SK-N-SH treated with all-trans-retinoic acid at 6 μM for 48 hours (cell line): ENCODE results near the gene CHERP.
A peak's percentile ranks its signal among the peaks of the same experiment; 100 is the strongest.

Experiments
- ATAC-seq: fragments of 200-7000 bp; cut with Tn5 transposase; 3 replicates; pipeline ENCODE4 v1.9.1; 2020; ENCODE audit warnings: mild to moderate bottlenecking, moderate library complexity
- ARNTL ChIP-seq: fragments of 450-650 bp; formaldehyde crosslinking; IDR thresholded peaks from 2 replicates; pipeline ENCODE4 v1.5.0; 2020; ENCODE audit warnings: low read depth, mild to moderate bottlenecking, moderate library complexity, borderline replicate concordance
- ESRRG ChIP-seq: fragments of 250-450 bp; sonication (Bioruptor Pico); IDR thresholded peaks from 2 replicates; pipeline ENCODE4 v1.6.1; 2021; ENCODE audit warnings: mild to moderate bottlenecking
- GLIS3 ChIP-seq: fragments of 250-450 bp; sonication (Bioruptor Pico); IDR thresholded peaks from 2 replicates; pipeline ENCODE4 v1.5.0; 2020; ENCODE audit warnings: mild to moderate bottlenecking, moderate library complexity
- ISL1 ChIP-seq: fragments of 250-450 bp; sonication (Bioruptor Pico); IDR thresholded peaks from 2 replicates; pipeline ENCODE4 v2.1.2; 2022; ENCODE audit warnings: mild to moderate bottlenecking, moderate library complexity
- OSR1 ChIP-seq: fragments of 250-450 bp; sonication (Bioruptor Pico); IDR thresholded peaks from 2 replicates; pipeline ENCODE4 v1.8.0; 2022; ENCODE audit warnings: moderate library complexity, mild to moderate bottlenecking, inconsistent platforms
- PPARA ChIP-seq: fragments of 250-450 bp; sonication (Bioruptor Pico); IDR thresholded peaks from 2 replicates; pipeline ENCODE4 v1.5.0; 2020; ENCODE audit warnings: mild to moderate bottlenecking, borderline replicate concordance
- RARB ChIP-seq: fragments of 250-450 bp; sonication (Bioruptor Pico); IDR thresholded peaks from 2 replicates; pipeline ENCODE4 v1.8.0; 2021; ENCODE audit warnings: mild to moderate bottlenecking, moderate library complexity
- SNAI2 ChIP-seq: fragments of 250-450 bp; sonication (Bioruptor Pico); IDR thresholded peaks from 2 replicates; pipeline ENCODE4 v1.5.0; 2020; ENCODE audit warnings: mild to moderate bottlenecking, moderate library complexity
- TCF4 ChIP-seq: fragments of 250-450 bp; sonication (Bioruptor Pico); IDR thresholded peaks from 2 replicates; pipeline ENCODE4 v1.8.0; 2021; ENCODE audit warnings: mild to moderate bottlenecking, moderate library complexity, borderline replicate concordance
- TOX ChIP-seq: fragments of 250-450 bp; sonication (Bioruptor Pico); IDR thresholded peaks from 2 replicates; pipeline ENCODE4 v1.8.0; 2021; ENCODE audit warnings: mild to moderate bottlenecking, moderate library complexity, borderline replicate concordance
- ZC3H10 ChIP-seq: fragments of 250-450 bp; sonication (Bioruptor Pico); IDR thresholded peaks from 2 replicates; pipeline ENCODE4 v1.5.1; 2021; ENCODE audit warnings: mild to moderate bottlenecking, moderate library complexity
- ZFP30 ChIP-seq: fragments of 450-650 bp; formaldehyde crosslinking; IDR thresholded peaks from 2 replicates; pipeline ENCODE4 v1.5.0; 2022; ENCODE audit warnings: mild to moderate bottlenecking, moderate library complexity
- ZNF70 ChIP-seq: fragments of 450-650 bp; formaldehyde crosslinking; IDR thresholded peaks from 2 replicates; pipeline ENCODE4 v1.5.0; 2020; ENCODE audit warnings: mild to moderate bottlenecking, moderate library complexity
- ZNF8 ChIP-seq: fragments of 450-650 bp; formaldehyde crosslinking; IDR thresholded peaks from 2 replicates; pipeline ENCODE4 v1.5.0; 2020; ENCODE audit warnings: mild to moderate bottlenecking, moderate library complexity
- TF ChIP-seq, protein P1 (sequence below): fragments of 250-450 bp; sonication (Bioruptor Pico); IDR thresholded peaks from 2 replicates; pipeline ENCODE4 v1.5.1; 2020; ENCODE audit warnings: low read depth, mild to moderate bottlenecking, moderate library complexity
- TF ChIP-seq, protein P2 (sequence below): fragments of 250-450 bp; sonication (Bioruptor Pico); IDR thresholded peaks from 2 replicates; pipeline ENCODE4 v1.8.0; 2020; ENCODE audit warnings: mild to moderate bottlenecking, moderate library complexity, borderline replicate concordance
- TF ChIP-seq, protein P3 (sequence below): fragments of 250-450 bp; sonication (Bioruptor Pico); IDR thresholded peaks from 2 replicates; pipeline ENCODE4 v1.5.1; 2021; ENCODE audit warnings: mild to moderate bottlenecking, moderate library complexity
- TF ChIP-seq, protein P4 (sequence below): fragments of 250-450 bp; sonication (Bioruptor Pico); IDR thresholded peaks from 2 replicates; pipeline ENCODE4 v1.5.0; 2020; ENCODE audit warnings: mild to moderate bottlenecking, moderate library complexity
- TF ChIP-seq, protein P5 (sequence below): fragments of 250-450 bp; sonication (Bioruptor Pico); IDR thresholded peaks from 2 replicates; pipeline ENCODE4 v1.8.0; 2021; ENCODE audit warnings: low read depth, mild to moderate bottlenecking, moderate library complexity, borderline replicate concordance

Gene CHERP

GRCh38 chr19:16518061-16518460 lies 24.2 kb downstream of the CHERP start:
- no peak for ATAC-seq

DNA sequence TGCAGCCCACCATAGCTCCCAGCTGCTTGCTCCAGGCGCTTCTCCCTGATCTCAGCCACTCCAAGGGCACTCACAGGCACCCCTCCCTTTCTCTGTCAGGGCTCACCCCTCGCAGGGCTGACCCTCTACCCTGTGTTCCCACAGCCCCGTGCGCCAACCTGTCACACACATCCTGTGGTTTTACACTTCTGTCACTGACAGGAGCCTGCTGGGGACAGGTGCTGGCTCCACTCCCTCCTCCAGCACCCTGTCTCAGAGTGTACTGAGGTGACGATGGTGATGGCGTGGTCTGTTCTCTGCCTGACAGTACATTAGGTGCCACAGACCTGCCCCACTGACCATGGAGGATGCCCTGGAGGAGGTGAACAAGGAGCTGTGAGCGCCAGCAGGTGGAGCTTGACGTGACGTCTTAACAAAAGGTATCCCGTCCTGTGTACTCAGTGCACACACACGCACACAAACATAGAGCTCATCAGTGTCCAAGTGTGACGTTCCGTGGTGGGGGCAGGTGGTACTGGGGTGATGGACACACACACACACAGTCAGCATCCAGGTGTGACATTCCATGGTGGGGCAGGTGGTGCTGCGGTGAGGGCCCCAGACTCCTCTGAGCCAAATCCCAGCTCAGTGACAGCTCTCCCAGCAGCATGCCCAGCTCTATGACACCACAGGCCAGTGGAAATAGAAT lies 25.2 kb downstream of the CHERP start:
- ATAC-seq = peak; percentile 4; the same call in 1 of the 3 replicates

More at GRCh38 chr19:16518061-16518460, 24.2 kb downstream of the CHERP start:
- TF ChIP-seq OSR1 (CRISPR knock-in tag) (no peak), SNAI2 (CRISPR knock-in tag) (no peak), ZNF8 (no peak), ESRRG (CRISPR knock-in tag) (no peak), TCF4 (no peak), ARNTL (CRISPR knock-in tag) (no peak), ZFP30 (CRISPR knock-in tag) (no peak), GLIS3 (CRISPR knock-in tag) (no peak), ZNF70 (CRISPR knock-in tag) (no peak), TOX (no peak), PPARA (CRISPR knock-in tag) (no peak)
- TF ChIP-seq, protein P1, sequence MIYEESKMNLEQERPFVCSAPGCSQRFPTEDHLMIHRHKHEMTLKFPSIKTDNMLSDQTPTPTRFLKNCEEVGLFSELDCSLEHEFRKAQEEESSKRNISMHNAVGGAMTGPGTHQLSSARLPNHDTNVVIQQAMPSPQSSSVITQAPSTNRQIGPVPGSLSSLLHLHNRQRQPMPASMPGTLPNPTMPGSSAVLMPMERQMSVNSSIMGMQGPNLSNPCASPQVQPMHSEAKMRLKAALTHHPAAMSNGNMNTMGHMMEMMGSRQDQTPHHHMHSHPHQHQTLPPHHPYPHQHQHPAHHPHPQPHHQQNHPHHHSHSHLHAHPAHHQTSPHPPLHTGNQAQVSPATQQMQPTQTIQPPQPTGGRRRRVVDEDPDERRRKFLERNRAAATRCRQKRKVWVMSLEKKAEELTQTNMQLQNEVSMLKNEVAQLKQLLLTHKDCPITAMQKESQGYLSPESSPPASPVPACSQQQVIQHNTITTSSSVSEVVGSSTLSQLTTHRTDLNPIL (CRISPR knock-in tag) = no peak
- TF ChIP-seq, protein P2, sequence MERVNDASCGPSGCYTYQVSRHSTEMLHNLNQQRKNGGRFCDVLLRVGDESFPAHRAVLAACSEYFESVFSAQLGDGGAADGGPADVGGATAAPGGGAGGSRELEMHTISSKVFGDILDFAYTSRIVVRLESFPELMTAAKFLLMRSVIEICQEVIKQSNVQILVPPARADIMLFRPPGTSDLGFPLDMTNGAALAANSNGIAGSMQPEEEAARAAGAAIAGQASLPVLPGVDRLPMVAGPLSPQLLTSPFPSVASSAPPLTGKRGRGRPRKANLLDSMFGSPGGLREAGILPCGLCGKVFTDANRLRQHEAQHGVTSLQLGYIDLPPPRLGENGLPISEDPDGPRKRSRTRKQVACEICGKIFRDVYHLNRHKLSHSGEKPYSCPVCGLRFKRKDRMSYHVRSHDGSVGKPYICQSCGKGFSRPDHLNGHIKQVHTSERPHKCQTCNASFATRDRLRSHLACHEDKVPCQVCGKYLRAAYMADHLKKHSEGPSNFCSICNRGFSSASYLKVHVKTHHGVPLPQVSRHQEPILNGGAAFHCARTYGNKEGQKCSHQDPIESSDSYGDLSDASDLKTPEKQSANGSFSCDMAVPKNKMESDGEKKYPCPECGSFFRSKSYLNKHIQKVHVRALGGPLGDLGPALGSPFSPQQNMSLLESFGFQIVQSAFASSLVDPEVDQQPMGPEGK (CRISPR knock-in tag) = no peak
- TF ChIP-seq, protein P3, sequence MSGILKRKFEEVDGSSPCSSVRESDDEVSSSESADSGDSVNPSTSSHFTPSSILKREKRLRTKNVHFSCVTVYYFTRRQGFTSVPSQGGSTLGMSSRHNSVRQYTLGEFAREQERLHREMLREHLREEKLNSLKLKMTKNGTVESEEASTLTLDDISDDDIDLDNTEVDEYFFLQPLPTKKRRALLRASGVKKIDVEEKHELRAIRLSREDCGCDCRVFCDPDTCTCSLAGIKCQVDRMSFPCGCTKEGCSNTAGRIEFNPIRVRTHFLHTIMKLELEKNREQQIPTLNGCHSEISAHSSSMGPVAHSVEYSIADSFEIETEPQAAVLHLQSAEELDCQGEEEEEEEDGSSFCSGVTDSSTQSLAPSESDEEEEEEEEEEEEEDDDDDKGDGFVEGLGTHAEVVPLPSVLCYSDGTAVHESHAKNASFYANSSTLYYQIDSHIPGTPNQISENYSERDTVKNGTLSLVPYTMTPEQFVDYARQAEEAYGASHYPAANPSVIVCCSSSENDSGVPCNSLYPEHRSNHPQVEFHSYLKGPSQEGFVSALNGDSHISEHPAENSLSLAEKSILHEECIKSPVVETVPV (CRISPR knock-in tag) = no peak
- TF ChIP-seq, protein P4, sequence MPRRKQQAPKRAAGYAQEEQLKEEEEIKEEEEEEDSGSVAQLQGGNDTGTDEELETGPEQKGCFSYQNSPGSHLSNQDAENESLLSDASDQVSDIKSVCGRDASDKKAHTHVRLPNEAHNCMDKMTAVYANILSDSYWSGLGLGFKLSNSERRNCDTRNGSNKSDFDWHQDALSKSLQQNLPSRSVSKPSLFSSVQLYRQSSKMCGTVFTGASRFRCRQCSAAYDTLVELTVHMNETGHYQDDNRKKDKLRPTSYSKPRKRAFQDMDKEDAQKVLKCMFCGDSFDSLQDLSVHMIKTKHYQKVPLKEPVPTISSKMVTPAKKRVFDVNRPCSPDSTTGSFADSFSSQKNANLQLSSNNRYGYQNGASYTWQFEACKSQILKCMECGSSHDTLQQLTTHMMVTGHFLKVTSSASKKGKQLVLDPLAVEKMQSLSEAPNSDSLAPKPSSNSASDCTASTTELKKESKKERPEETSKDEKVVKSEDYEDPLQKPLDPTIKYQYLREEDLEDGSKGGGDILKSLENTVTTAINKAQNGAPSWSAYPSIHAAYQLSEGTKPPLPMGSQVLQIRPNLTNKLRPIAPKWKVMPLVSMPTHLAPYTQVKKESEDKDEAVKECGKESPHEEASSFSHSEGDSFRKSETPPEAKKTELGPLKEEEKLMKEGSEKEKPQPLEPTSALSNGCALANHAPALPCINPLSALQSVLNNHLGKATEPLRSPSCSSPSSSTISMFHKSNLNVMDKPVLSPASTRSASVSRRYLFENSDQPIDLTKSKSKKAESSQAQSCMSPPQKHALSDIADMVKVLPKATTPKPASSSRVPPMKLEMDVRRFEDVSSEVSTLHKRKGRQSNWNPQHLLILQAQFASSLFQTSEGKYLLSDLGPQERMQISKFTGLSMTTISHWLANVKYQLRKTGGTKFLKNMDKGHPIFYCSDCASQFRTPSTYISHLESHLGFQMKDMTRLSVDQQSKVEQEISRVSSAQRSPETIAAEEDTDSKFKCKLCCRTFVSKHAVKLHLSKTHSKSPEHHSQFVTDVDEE = no peak

More for the DNA sequence above, 25.2 kb downstream of the CHERP start:
- no peak for TF ChIP-seq ZC3H10 (CRISPR knock-in tag)
- TF ChIP-seq SNAI2 (CRISPR knock-in tag) = no peak
- TF ChIP-seq ISL1 (CRISPR knock-in tag) = no peak
- no peak for TF ChIP-seq ESRRG (CRISPR knock-in tag)
- TF ChIP-seq ARNTL (CRISPR knock-in tag) = no peak
- TF ChIP-seq ZNF8 = no peak
- no peak for TF ChIP-seq ZFP30 (CRISPR knock-in tag)
- no peak for TF ChIP-seq TCF4
- no peak for TF ChIP-seq RARB
- TF ChIP-seq, protein P3 (CRISPR knock-in tag) = no peak
- TF ChIP-seq, protein P5, sequence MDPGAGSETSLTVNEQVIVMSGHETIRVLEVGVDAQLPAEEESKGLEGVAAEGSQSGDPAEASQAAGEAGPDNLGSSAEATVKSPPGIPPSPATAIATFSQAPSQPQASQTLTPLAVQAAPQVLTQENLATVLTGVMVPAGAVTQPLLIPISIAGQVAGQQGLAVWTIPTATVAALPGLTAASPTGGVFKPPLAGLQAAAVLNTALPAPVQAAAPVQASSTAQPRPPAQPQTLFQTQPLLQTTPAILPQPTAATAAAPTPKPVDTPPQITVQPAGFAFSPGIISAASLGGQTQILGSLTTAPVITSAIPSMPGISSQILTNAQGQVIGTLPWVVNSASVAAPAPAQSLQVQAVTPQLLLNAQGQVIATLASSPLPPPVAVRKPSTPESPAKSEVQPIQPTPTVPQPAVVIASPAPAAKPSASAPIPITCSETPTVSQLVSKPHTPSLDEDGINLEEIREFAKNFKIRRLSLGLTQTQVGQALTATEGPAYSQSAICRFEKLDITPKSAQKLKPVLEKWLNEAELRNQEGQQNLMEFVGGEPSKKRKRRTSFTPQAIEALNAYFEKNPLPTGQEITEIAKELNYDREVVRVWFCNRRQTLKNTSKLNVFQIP = no peak
